Subcutaneous abdominal adipose tissue (tissue), 5 donors: ENCODE measurements around the gene ZNF624.
"Not testable (repeated sequence)": the region's sequence is repeated elsewhere in the genome, so short reads cannot be mapped to it uniquely, and the experiment has no call there.

Source experiments
- H3K27ac ChIP-seq: one replicate; pipeline ENCODE4 v1.7.0; 2013; ENCODE audit warnings: low read depth, mild to moderate bottlenecking, inconsistent platforms, low read length, moderate library complexity
- H3K27me3 ChIP-seq, 5 donors: one replicate each; pipeline ENCODE4 v1.7.0; 2013; ENCODE audit warnings: low read length in 5 of 5, inconsistent platforms in 1 of 5; ENCODE audit not compliant: control insufficient read depth in 5 of 5, insufficient read depth in 4 of 5
- H3K36me3 ChIP-seq, 5 donors: one replicate each; pipeline ENCODE4 v1.7.0; 2013; ENCODE audit warnings: low read length in 5 of 5; ENCODE audit not compliant: control insufficient read depth in 5 of 5, insufficient read depth in 5 of 5
- H3K4me1 ChIP-seq, 5 donors: one replicate each; pipeline ENCODE4 v1.7.0; 2013; ENCODE audit warnings: low read length in 5 of 5, mild to moderate bottlenecking in 3 of 5, moderate library complexity in 1 of 5; ENCODE audit not compliant: control insufficient read depth in 5 of 5, insufficient read depth in 5 of 5
- H3K4me3 ChIP-seq, 5 donors: one replicate each; pipeline ENCODE4 v1.7.0; 2013; ENCODE audit warnings: low read length in 5 of 5, low read depth in 1 of 5
- H3K9ac ChIP-seq, 5 donors: one replicate each; pipeline ENCODE4 v1.7.0; 2013; ENCODE audit warnings: low read length in 5 of 5, mild to moderate bottlenecking in 4 of 5, moderate library complexity in 3 of 5
- H3K9me3 ChIP-seq, 5 donors: one replicate each; pipeline ENCODE4 v1.7.0; 2013; ENCODE audit warnings: low read length in 5 of 5; ENCODE audit not compliant: control insufficient read depth in 5 of 5
- donor health status: healthy.
- donor health status: healthy.
- donor health status: healthy.
- donor health status: healthy.
- donor health status: healthy.

ZNF624 gene

DNA sequence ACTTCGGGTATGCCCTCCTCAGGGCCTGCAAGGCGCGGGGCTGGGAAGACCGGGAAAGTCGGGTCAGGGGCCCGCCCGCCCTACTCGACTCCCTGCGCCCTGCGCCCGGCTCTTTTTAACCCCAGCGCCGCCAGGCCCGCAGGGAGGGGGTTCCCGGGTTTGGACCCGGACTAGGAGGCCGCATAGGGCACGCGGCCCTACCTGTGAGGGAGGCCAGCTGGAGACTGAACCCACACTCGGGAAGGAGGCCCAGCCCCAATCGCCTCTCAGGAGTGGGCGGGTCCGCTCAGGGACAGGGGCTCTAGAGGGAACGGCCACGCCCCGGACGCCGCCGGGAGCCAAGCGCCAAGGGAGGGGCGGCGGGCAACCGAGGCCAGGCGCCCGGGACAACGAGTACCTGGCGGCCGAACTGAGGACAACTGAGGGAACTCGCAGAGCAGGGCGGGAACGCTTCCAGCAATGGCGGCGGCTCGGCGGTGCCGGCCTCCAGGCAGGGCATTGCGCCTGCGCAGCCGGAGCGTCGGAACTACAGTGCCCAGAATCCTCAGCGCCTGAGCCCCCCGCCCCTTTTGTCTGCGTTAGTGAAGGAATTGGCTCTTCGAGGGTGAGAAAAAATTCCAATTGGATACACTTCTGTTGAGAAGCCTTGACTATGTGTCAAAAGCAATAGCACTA lies at the start of gene ZNF624:
ZNF624 (minus strand) TSS at position 484 of the 675 bp plus-strand sequence.
- H3K4me3 ChIP-seq: peak within 1 kb of the TSS; percentile 72 to 87 (median 78)
- H3K9ac ChIP-seq: peak within 1 kb of the TSS; percentile 69 to 96 (median 81)
- H3K9me3 ChIP-seq: no peaks in the 10 kb centered on the region
- peaks cover 0 to 17% (median 14%) of the 10 kb centered on the region in 5 donors for H3K4me1 ChIP-seq
- peaks cover 0 to 13% (median 0%) of the 10 kb centered on the region in 5 donors for H3K36me3 ChIP-seq
- H3K27ac ChIP-seq: peak within 1 kb of the TSS; percentile 91
- no peaks in the 10 kb centered on the region for H3K27me3 ChIP-seq

DNA sequence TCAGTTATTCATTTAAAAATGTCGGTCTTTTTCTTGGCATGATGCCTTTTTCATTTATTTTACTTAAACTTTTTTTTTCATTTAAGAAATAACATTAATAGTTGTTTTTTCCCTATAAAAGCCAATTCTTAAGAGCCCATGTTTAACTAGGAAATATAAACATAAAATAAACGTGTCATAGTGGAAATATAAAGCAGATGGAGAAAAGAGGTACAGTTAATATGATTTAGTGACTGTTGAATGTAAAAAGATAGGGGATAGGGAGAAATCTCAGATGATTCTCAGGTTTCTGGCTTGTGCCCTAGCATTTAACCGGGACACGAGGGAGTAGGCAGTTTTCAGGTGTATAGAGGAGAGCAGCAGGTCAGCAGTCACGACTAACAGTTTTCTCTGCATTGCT lies 44.0 kb upstream of the ZNF624 start:
- H3K27me3 ChIP-seq, H3K4me3 ChIP-seq, H3K4me1 ChIP-seq, H3K27ac ChIP-seq, H3K9ac ChIP-seq, H3K9me3 ChIP-seq, H3K36me3 ChIP-seq: not testable (repeated sequence)

DNA sequence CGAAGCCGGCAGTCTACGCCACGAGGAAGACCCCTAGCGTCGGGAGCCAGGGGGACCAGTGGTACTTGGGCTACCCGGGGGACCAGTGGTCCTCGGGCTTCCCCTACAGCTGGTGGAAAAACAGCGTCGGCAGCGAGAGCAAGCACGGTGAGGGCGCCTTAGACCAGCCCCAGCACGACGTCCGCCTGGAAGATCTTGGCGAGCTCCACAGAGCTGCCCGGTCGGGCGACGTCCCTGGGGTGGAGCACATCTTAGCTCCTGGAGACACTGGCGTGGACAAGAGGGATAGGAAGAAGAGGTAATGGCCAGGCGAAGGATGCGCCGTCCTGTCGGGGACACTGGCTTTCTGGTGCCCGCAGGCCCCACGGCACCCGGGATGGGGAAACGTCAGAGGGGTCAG lies 36.8 kb upstream of the ZNF624 start:
- H3K9ac ChIP-seq, H3K4me3 ChIP-seq, H3K27ac ChIP-seq, H3K9me3 ChIP-seq, H3K27me3 ChIP-seq, H3K4me1 ChIP-seq, H3K36me3 ChIP-seq: not testable (repeated sequence)

DNA sequence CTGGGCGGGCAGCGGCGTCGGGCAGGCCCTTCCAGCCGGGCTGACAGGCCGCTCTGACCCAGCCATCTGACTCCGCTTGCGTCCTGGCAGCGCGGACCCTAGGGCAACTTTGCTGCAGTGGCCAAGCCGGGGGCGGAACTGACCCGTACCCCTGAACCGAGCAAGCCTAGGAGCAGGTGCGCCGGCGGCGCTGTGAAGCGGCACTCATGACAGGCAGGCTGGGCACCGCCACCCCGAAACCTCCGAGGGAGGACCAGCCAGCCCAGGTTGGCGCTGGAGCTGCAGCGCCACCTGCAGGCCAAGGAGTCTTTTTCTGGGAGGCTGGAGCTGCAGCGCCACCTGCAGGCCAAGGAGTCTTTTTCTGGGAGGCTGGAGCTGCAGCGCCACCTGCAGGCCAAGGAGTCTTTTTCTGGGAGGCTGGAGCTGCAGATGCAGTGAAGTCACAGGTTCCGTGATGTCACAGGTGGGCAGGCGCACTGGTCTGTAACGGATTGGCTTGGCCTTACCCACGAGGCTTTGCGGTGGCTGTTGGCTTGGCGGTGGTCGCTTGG lies 36.2 kb upstream of the ZNF624 start, which contains the start of gene CCDC144A:
CCDC144A (plus strand) TSS at position 511 of the 551 bp plus-strand sequence. CDS start 160 bp downstream, outside the sequence.
- H3K9me3 ChIP-seq, H3K27ac ChIP-seq, H3K4me3 ChIP-seq, H3K36me3 ChIP-seq, H3K9ac ChIP-seq, H3K27me3 ChIP-seq, H3K4me1 ChIP-seq: not testable (repeated sequence)

DNA sequence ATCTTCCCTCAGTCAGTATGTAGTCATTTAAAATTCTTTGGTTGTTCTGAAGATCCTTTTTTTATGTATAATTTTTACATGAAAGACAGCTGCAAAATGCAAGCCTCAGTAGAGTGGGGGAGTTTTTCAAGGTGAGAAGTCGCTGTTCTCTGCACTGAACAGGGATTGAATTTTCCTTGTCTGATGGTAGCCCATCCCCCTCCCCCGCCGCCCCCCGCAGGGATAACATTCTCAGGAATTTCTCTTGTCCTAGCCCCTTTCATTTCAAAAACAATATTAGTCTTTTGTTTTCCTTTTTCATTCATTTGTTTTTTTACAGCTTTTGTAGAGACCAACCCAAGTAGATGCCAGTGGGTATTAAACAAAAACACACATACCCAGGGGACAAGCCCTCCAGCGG lies 33.5 kb upstream of the ZNF624 start:
- not testable (repeated sequence) for H3K27ac ChIP-seq, H3K4me3 ChIP-seq, H3K27me3 ChIP-seq, H3K9me3 ChIP-seq, H3K9ac ChIP-seq, H3K36me3 ChIP-seq, H3K4me1 ChIP-seq

DNA sequence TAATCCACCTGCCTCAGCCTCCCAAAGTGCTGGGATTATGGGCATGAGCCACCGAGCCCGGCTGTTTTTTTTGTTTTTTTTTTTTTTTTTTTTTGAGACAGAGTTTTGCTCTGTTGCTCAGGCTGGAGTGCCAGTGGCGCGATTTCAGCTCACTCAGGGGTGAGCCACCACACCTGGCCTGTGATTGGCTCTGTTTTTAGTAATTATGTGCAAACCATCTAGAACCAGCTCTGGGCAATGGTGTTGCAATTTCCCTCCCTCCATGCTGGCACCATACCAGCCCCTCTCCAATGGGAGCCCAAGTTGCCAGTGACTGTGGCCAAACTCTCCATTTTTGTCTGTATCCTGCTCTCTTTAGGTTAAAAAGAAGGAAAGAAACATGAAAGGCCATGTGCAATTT lies 32.4 kb upstream of the ZNF624 start:
- H3K27me3 ChIP-seq, H3K9ac ChIP-seq, H3K36me3 ChIP-seq, H3K4me3 ChIP-seq, H3K9me3 ChIP-seq, H3K4me1 ChIP-seq, H3K27ac ChIP-seq: not testable (repeated sequence)

DNA sequence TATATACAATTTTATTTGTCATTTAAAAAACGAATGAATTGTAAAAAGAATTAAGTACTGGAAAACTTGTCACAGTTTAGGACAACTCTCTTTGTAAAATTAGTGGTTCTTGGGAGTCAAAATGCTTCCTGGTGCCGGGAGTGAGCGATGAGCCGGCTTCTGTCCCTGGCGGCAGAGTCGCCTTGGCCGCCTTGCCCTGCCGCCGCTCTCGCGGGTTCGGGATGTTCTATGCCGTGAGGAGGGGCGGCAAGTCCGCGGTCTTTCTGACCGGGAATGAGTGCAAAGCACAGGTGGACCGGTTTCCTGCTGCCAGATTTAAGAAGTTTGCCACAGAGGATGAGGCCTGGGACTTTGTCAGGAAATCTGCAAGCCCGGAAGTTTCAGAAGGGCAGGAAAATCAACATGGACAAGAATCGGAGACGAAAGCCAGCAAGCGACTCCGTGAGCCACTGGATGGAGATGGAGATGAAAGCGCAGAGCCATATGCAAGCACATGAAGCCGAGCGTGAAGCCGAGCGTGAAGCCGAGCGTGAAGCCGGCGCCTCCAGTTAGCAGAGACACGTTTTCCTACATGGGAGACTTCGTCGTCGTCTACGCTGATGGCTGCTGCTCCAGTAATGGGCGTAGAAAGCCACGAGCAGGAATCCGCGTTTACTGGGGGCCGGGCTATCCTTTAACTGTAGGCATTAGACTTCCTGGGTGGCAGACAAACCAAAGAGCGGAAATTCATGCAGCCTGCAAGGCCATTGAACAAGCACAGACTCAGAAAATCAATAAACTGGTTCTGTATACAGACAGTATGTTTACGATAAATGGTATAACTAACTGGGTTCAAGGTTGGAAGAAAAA lies 29.9 kb upstream of the ZNF624 start:
- H3K9ac ChIP-seq, H3K4me1 ChIP-seq, H3K27me3 ChIP-seq, H3K36me3 ChIP-seq, H3K27ac ChIP-seq, H3K9me3 ChIP-seq: not testable (repeated sequence)
- peak overlapping the region in 1 of 5 donors; percentile 44 for H3K4me3 ChIP-seq

DNA sequence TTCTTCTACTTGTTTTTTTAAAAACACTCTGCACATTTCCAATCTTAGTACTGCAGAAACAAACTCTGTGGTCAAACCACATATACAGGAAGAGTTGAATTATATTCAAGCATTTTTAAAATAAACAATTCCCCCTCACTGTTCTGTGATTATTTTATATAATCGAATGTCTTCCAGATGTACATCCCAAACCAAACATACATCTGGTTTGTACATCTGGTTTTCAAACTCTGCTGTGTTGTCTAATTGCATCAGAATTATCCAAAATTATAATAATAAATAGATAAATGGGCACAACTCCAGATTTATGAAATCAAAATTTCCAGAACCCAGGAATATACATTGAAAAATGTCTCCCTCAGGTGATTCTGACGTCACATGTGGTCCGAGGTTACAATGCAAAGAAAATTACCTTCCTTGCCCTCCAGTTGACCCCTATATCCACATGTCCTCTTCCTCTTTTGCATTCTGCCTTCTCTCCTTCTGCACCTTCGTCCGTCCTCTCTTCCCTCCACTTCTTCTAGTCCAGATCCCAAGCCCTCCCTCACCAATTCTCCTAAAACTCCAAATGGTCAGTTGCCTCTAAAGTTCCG lies 23.1 kb upstream of the ZNF624 start:
- Histone ChIP-seq H3K27me3 (peaks cover 0 to 2% (median 0%) of the 10 kb centered on the region in 5 donors), H3K9me3 (no peaks in the 10 kb centered on the region), H3K9ac (no peak overlapping the region), H3K36me3 (no peaks in the 10 kb centered on the region), H3K27ac (no peak overlapping the region), H3K4me1 (no peaks in the 10 kb centered on the region), H3K4me3 (no peak overlapping the region)

DNA sequence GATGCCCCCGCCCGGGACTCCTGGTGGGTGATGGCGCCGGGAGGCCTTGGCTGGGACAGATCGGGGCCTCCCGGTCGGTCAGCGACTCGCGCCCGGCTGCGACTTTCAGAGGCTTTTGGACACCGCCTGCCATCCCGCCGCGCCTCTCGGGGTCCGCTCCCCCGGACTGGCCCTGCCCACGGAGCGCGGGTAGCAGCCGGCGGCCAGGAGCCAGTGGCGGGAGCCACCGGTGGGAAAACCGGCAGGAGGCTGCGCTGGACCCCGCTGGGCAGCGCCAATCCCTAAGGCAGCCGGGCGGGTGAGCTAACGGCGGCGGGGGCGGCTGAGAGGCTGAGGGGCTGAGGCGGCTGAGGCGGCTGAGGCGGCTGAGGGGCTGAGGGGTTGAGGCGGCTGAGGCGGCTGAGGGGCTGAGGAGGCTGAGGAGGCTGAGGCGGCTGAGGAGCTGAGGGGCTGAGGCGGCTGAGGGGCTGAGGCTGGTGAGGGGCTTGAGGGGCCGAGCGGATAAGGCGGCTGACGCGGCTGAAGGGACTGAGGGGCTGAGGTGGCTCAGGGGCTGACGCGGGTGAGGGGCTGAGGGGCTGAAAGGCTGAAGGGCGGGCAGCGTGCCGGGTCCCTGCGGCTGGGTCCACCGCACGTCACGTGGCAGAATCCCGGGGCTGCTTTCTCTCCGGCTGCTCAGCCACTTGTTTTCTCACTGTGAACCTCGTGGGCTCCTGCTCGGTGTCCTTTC lies 13.4 kb upstream of the ZNF624 start:
- not testable (repeated sequence) for H3K27ac ChIP-seq, H3K36me3 ChIP-seq, H3K9me3 ChIP-seq, H3K4me1 ChIP-seq, H3K9ac ChIP-seq, H3K27me3 ChIP-seq
- H3K4me3 ChIP-seq: peak overlapping the region in 2 of 5 donors; percentile 42 to 52
